Testis (tissue), 2 donors: ENCODE measurements around the gene ELF1.

Source experiments
- CTCF ChIP-seq, 3 experiments: fragments of 450-650 bp in 2 of 3; fragments of 200-600 bp in 1 of 3; sonication (generic) in 1 of 3; IDR thresholded peaks; one replicate each; pipeline ENCODE4 v1.5.1; 2016 to 2019; ENCODE audit warnings: antibody characterized with exemption in 3 of 3, mild to moderate bottlenecking in 2 of 3, moderate library complexity in 1 of 3
- POLR2A ChIP-seq: fragments of 450-650 bp; IDR thresholded peaks from one replicate; pipeline ENCODE4 v1.6.1; 2017; ENCODE audit warnings: antibody characterized with exemption, mild to moderate bottlenecking, moderate library complexity

GRCh38 chr13:41007744-41008128 is 11.4 kb downstream of the ELF1 start:
- no peak for TF ChIP-seq CTCF (IDR thresholded peaks at IDR 0.05)
- no peak for TF ChIP-seq POLR2A
